Adrenal gland (tissue), 12 donors: ENCODE data around the gene MYRFL. TPM values are rescaled to one million over a fixed set of nuclear protein-coding genes. Genes with fewer than 3 reads are reported as not detected.
A peak's percentile ranks its signal among the peaks of the same experiment; 100 is the strongest.

Source experiments
- DNase-seq, 7 donors: peaks; one replicate each; pipeline ENCODE4 v3.0.0-alpha.2; 2019 to 2020
- H3K27ac ChIP-seq, 5 donors: fragments of 200-600 bp; sonication (generic) in 4 of 5; 1 replicate in 3 of 5; 2 replicates in 2 of 5; pipeline versions ENCODE4 v1.5.1 to v1.8.0; 2016 to 2020; ENCODE audit warnings: mild to moderate bottlenecking in 1 of 5
- H3K27me3 ChIP-seq: fragments of 200-600 bp; 2 replicates; pipeline ENCODE4 v1.8.0; 2021
- H3K36me3 ChIP-seq, 2 donors: fragments of 200-600 bp; replicated peaks in 1 of 2; 1 replicate in 1 of 2; 2 replicates in 1 of 2; pipeline versions ENCODE4 v1.5.1 to v1.8.0; 2018 to 2022
- H3K4me1 ChIP-seq, 2 donors: fragments of 200-600 bp; replicated peaks in 1 of 2; 1 replicate in 1 of 2; 2 replicates in 1 of 2; pipeline versions ENCODE4 v1.5.1 to v1.8.0; 2018 to 2021
- H3K4me3 ChIP-seq, 4 donors: fragments of 200-600 bp; sonication (generic) in 3 of 4; one replicate each; pipeline ENCODE4 v1.5.1; 2016 to 2018
- H3K9me3 ChIP-seq, 3 donors: fragments of 200-600 bp; sonication (generic) in 1 of 3; replicated peaks in 1 of 3; 1 replicate in 2 of 3; 2 replicates in 1 of 3; pipeline versions ENCODE4 v1.5.1 to v1.8.0; 2016 to 2021
- POLR2A ChIP-seq, 2 donors: fragments of 450-650 bp; IDR thresholded peaks; one replicate each; pipeline ENCODE4 v1.6.1; 2017; ENCODE audit warnings: antibody characterized with exemption in 2 of 2, mild to moderate bottlenecking in 2 of 2, moderate library complexity in 1 of 2
- WGBS, 4 donors: extraction: QIAGEN DNeasy Blood & Tissue Kit in 2 of 4; methylation state at CpG; one replicate each; pipeline versions ENCODE4 v1.1.5 to v1.1.7; 2013 to 2017; 5-methylcytosine and 5-hydroxymethylcytosine counted together
- intact Hi-C, 2 donors: fragments of 100-400 bp; cut with DNase I; formaldehyde crosslinking; loops; one replicate each; pipeline versions ENCODE4 v1.14.1 to v1.15.0; 2022 to 2023
- polyA plus RNA-seq, 3 donors: library from polyadenylated mRNA; stranded (reverse); fragments of 200-250 nt in 2 of 3; fragments of 350-450 nt in 1 of 3; fragmentation: Illumina TruSeq in 1 of 3; extraction: RNeasy Lipid Tissue Mini Kit (QIAGEN cat#74804) in 1 of 3; gene quantifications; one replicate each; pipeline ENCODE4 v1.2.3, GENCODE V29; 2013 to 2014
- total RNA-seq, 9 donors: library from RNA; depleted of rRNA in 4 of 9; stranded (reverse); fragments of >200 nt in 4 of 9; fragments of 120-200 nt in 1 of 9; fragmentation: NEBNext Ultra II Directional in 1 of 9; extraction: Animal tissue kit (Norgen Biotek cat#: 25700) in 1 of 9; gene quantifications; one replicate each; pipeline versions ENCODE4 v1.1.0 to v1.2.4, GENCODE V29; 2013 to 2023
- TF ChIP-seq, protein P1 (sequence below), 6 experiments: fragments of 450-650 bp in 4 of 6; fragments of 200-600 bp in 2 of 6; sonication (generic) in 1 of 6; IDR thresholded peaks; 1 replicate in 5 of 6; 2 replicates in 1 of 6; pipeline versions ENCODE4 v1.5.1 to v1.8.0; 2016 to 2021; ENCODE audit warnings: antibody characterized with exemption in 6 of 6, mild to moderate bottlenecking in 2 of 6, moderate library complexity in 1 of 6
- donor health status: healthy with polysubstance abuse.
- donor health status: Bipolar disorder and iron deficiency.
- donor health status: DM: yes; HTN: yes; CAD: no.
- donor health status: DM: no; HTN: no; CAD: no.
- donor health status: DM: no; HTN: no; CAD: no.
- donor health status: DM: yes; HTN: yes; CAD: no.

MYRFL gene
- total and polyA plus RNA-seq, 12 donors = 0.07 to 1.00 (median 0.30) TPM

DNA sequence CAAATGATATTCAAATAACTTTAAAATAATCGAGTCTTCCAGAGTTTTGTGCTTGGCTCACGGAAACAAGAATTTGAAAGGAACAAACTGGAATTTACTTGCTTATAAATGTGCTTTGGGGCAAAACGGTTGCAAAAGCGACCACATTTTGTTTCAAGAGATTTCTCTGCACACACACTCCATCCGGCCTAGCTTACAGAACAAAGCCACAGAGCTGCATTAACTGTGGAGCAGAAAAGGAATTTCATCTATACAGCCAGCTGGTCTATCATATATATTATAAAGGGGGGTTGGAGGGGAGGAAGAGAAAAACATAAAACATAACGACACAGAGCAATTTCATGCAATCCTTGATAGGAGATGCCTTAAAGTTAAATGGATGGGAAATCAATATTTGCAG lies 153.0 kb downstream of the MYRFL start:
- no peak for DNase-seq
- intact Hi-C loops = no loop called here
- no peaks in the 10 kb centered on the region for H3K9me3 ChIP-seq
- no peaks in the 10 kb centered on the region for H3K36me3 ChIP-seq
- no peaks in the 10 kb centered on the region for H3K27me3 ChIP-seq
- no peak overlapping the region for H3K27ac ChIP-seq
- no peak for TF ChIP-seq POLR2A (IDR thresholded peaks at IDR 0.05)
- TF ChIP-seq, protein P1, sequence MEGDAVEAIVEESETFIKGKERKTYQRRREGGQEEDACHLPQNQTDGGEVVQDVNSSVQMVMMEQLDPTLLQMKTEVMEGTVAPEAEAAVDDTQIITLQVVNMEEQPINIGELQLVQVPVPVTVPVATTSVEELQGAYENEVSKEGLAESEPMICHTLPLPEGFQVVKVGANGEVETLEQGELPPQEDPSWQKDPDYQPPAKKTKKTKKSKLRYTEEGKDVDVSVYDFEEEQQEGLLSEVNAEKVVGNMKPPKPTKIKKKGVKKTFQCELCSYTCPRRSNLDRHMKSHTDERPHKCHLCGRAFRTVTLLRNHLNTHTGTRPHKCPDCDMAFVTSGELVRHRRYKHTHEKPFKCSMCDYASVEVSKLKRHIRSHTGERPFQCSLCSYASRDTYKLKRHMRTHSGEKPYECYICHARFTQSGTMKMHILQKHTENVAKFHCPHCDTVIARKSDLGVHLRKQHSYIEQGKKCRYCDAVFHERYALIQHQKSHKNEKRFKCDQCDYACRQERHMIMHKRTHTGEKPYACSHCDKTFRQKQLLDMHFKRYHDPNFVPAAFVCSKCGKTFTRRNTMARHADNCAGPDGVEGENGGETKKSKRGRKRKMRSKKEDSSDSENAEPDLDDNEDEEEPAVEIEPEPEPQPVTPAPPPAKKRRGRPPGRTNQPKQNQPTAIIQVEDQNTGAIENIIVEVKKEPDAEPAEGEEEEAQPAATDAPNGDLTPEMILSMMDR (IDR thresholded peaks at IDR 0.05) = no peak
- H3K4me1 ChIP-seq = no peaks in the 10 kb centered on the region
- no peak overlapping the region for H3K4me3 ChIP-seq
- 72 to 82% (median 75%) methylated on average over 6 of the region's 6 CpGs for WGBS, 4 donors

DNA sequence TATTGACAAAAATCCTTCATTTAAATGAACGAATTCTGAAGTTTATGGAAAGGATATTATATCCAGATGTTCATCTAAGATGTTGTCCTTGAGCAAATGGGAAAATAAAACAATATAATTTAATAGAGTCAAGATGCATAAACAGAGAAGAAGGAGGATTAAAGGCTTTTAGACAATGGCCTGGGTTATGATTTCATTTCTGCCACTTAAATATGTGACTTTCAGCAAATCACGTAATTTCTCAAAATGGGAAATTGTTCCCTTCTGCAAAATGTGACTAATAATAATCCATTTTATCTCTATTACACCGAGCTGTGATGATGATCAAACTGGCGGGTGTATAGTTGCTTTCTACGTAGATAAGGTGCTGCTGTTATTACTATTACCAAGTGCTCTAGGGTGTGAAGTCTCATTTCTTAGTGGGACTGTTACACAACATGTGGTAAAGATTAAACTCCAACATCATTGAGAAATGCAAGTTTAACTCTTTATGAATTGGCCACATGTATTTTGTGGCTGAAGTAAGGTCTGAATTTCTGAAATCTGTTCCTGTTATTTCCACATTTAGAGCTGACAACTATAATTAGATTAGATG lies 157.0 kb downstream of the MYRFL start:
- WGBS, 4 donors = 77 to 86% (median 83%) methylated on average over 5 of the region's 5 CpGs
- Histone ChIP-seq H3K4me3 (no peak overlapping the region), H3K4me1 (peaks cover 0 to 1% of the 10 kb centered on the region in 2 donors), H3K9me3 (no peaks in the 10 kb centered on the region), H3K36me3 (no peaks in the 10 kb centered on the region), H3K27me3 (no peaks in the 10 kb centered on the region), H3K27ac (no peak overlapping the region)
- intact Hi-C loops = no loop called here
- no peak for DNase-seq
- TF ChIP-seq, protein P1 (IDR thresholded peaks at IDR 0.05) = no peak
- no peak for TF ChIP-seq POLR2A (IDR thresholded peaks at IDR 0.05)

DNA sequence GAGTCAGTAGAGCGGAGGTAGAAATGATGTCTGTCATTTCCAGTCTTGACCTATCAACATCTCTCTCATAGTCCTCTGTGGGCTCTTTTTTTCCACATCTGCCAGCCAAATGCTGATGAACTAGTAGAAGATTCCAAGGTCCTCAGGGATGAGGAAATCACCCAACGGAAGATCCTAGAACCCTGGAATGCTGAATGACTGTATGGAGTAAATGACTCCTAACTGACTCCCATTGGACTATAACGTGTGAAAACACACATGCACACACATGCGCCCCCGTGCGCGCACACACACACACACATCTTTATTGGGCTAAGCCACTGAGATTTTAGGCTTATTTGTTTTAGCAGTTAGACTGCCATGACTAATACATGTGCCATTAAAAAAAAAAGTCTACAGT lies 159.2 kb downstream of the MYRFL start:
- Histone ChIP-seq H3K27me3 (no peaks in the 10 kb centered on the region), H3K36me3 (no peaks in the 10 kb centered on the region), H3K4me3 (no peak overlapping the region), H3K27ac (no peak overlapping the region), H3K9me3 (no peaks in the 10 kb centered on the region), H3K4me1 (peaks cover 10 to 20% of the 10 kb centered on the region in 2 donors)
- intact Hi-C loops = no loop called here
- no peak for DNase-seq
- TF ChIP-seq, protein P1 (IDR thresholded peaks at IDR 0.05) = no peak
- TF ChIP-seq POLR2A (IDR thresholded peaks at IDR 0.05) = no peak
- 89 to 96% (median 94%) methylated on average over 7 of the region's 7 CpGs for WGBS, 4 donors

DNA sequence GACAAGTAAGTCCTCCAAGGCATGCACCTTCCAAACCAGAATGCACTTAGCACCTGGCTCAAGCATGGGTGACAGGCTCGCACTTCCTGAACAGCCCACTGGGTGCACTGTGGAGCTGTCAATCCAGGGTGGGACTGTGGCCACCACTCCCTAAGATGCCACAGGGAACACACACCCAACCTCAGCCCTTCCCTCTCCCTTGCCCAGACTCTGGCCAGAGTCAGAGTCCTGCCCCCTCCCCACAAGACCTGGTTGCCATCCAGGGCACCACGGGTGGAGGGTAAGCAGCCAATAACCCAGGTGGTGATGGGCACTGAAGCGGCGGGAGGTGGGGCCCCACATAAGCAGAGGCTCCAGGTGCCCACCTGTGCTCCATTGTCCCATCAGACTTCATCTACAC lies 160.6 kb downstream of the MYRFL start:
- WGBS, 4 donors = 82 to 94% (median 90%) methylated on average over 4 of the region's 4 CpGs
- Histone ChIP-seq H3K4me3 (no peak overlapping the region), H3K36me3 (no peaks in the 10 kb centered on the region), H3K4me1 (peaks cover 10 to 20% of the 10 kb centered on the region in 2 donors), H3K27ac (no peak overlapping the region), H3K27me3 (no peaks in the 10 kb centered on the region), H3K9me3 (no peaks in the 10 kb centered on the region)
- intact Hi-C loops = no loop called here
- TF ChIP-seq POLR2A (IDR thresholded peaks at IDR 0.05) = no peak
- TF ChIP-seq, protein P1 (IDR thresholded peaks at IDR 0.05) = peak in 4 of 6 experiments; percentile 16 to 41 (median 20)
- peak in 1 of 7 donors; percentile 36 for DNase-seq
